GM15510 (cell line): Measurements from ENCODE around the gene GSN.

Experiments
- POLR2A ChIP-seq: IDR thresholded peaks from 3 replicates; pipeline ENCODE4 v1.6.1; 2011; ENCODE audit warnings: borderline replicate concordance; ENCODE audit not compliant: insufficient read length; ENCODE audit errors: extremely low read depth

Gene GSN

GRCh38 chr9:121298016-121298538, 30.1 kb downstream of the GSN start:
- no peak for TF ChIP-seq POLR2A

GRCh38 chr9:121298689-121299466, 30.9 kb downstream of the GSN start:
- no peak for TF ChIP-seq POLR2A

GRCh38 chr9:121299467-121300282, 31.7 kb downstream of the GSN start:
- TF ChIP-seq POLR2A = no peak

- no peak for TF ChIP-seq POLR2A
Measured at GRCh38 chr9:121300283-121301119, 32.5 kb downstream of the GSN start.

GRCh38 chr9:121301881-121302286, 33.9 kb downstream of the GSN start:
- no peak for TF ChIP-seq POLR2A

- TF ChIP-seq POLR2A = no peak
Measured at GRCh38 chr9:121302341-121302740, 34.4 kb downstream of the GSN start.

GRCh38 chr9:121302786-121303185, 34.8 kb downstream of the GSN start:
- no peak for TF ChIP-seq POLR2A

GRCh38 chr9:121303456-121304451, 35.8 kb downstream of the GSN start:
- no peak for TF ChIP-seq POLR2A

- no peak for TF ChIP-seq POLR2A
Measured at GRCh38 chr9:121304707-121305106, 36.7 kb downstream of the GSN start.

GRCh38 chr9:121305269-121305994, 37.5 kb downstream of the GSN start:
- TF ChIP-seq POLR2A = no peak

GRCh38 chr9:121307976-121308375, 40.0 kb downstream of the GSN start:
- TF ChIP-seq POLR2A = no peak

GRCh38 chr9:121308765-121309164, 40.8 kb downstream of the GSN start:
- no peak for TF ChIP-seq POLR2A

GRCh38 chr9:121309171-121309570, 41.2 kb downstream of the GSN start:
- no peak for TF ChIP-seq POLR2A
